ENCODE measurements around the gene EFR3B. TPM values are rescaled to one million over a fixed set of nuclear protein-coding genes. Genes with fewer than 3 reads are reported as not detected.
A peak's percentile ranks its signal among the peaks of the same experiment; 100 is the strongest.
"Not testable (repeated sequence)": the region's sequence is repeated elsewhere in the genome, so short reads cannot be mapped to it uniquely, and the experiment has no call there.

EFR3B gene
- polyA plus RNA-seq, 1 experiment, result 0.11 TPM

DNA sequence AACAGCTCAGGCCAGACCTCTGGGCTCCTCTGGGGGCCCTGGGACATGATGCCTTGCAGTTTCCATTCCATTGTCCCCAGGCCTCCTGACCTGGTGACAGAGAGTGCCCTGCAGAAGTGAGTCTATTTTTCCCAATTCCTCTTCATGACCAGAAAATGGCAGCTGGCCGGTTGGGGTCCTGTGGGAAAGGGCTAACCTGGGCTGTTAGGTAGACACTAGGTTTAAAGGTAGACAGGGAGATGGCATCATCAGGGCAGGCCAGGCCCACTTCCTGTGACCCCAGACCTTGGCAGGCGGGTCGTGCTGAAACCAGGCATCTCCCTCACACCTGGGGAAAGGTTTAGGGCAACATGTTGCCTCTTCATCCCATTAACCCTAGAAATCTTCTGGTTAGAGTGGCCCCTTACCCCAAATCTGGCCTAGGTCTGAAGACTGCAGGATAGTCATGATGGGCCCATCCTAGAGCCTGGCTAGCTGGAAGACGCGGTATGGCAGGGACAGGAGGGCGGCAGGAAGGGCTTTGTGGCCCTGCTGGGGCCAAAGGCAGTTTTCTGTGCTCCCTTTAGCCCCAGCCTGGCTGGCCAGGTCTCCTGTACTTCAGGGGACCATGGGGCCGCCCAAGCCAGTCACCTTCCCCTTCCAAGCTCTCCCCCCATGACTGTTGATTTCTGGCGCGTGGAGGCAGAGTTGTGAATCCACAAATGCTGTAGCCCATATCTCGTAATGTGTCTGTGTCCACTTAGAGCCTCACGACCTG lies 116.4 kb downstream of the EFR3B start:
- ChIA-PET POLR2A (no interaction called here), CTCF (no interaction called here)
- DNase-seq (ENCODE audit: low read depth), result no peak
- no peak overlapping the region for H3K4me3 ChIP-seq (ENCODE audit: low read depth, low read length)
- H3K36me3 ChIP-seq (ENCODE audit: control insufficient read depth, insufficient read depth, low read length), result no peaks in the 10 kb centered on the region
- TF ChIP-seq, protein P1, sequence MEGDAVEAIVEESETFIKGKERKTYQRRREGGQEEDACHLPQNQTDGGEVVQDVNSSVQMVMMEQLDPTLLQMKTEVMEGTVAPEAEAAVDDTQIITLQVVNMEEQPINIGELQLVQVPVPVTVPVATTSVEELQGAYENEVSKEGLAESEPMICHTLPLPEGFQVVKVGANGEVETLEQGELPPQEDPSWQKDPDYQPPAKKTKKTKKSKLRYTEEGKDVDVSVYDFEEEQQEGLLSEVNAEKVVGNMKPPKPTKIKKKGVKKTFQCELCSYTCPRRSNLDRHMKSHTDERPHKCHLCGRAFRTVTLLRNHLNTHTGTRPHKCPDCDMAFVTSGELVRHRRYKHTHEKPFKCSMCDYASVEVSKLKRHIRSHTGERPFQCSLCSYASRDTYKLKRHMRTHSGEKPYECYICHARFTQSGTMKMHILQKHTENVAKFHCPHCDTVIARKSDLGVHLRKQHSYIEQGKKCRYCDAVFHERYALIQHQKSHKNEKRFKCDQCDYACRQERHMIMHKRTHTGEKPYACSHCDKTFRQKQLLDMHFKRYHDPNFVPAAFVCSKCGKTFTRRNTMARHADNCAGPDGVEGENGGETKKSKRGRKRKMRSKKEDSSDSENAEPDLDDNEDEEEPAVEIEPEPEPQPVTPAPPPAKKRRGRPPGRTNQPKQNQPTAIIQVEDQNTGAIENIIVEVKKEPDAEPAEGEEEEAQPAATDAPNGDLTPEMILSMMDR (IDR thresholded peaks at IDR 0.05; ENCODE audit: insufficient read depth, low read depth, low read length), result no peak
- peaks cover 1% of the 10 kb centered on the region; the same call in 1 of the 2 replicates for H3K27me3 ChIP-seq (ENCODE audit: control insufficient read depth, insufficient read depth, low read length)

DNA sequence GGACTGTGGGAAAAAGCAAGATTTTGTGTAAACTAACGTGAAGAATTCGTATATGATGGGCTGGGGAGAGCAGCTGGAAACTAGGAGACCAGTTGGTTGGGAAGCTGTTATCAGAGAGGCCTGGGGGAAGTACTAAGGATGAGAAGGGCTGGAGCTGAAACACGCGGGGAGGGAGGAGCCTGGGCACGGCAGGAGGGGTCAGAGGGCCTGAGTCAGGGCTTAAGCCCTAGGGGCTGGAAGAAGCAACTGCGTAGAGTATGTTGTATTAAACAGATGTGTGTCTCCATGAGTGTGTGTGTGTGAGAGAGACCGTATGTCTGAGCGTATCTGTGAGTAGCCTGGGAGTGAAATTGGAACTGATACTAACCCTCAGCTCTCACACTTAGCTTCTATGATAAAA lies 118.1 kb downstream of the EFR3B start:
- DNase-seq (ENCODE audit: low read depth), result no peak
- CTCF ChIA-PET, result interaction anchor here (0.7 to 1.0 kb wide), 2 partner anchors 10 to 187 kb away, joined by 4 read pairs; no protein-coding TSS in a partner anchor
- POLR2A ChIA-PET, result no interaction called here
- TF ChIP-seq, protein P1 (IDR thresholded peaks at IDR 0.05; ENCODE audit: insufficient read depth, low read depth, low read length), result no peak
- no peak overlapping the region for H3K4me3 ChIP-seq (ENCODE audit: low read depth, low read length)
- H3K36me3 ChIP-seq (ENCODE audit: control insufficient read depth, insufficient read depth, low read length), result no peaks in the 10 kb centered on the region
- H3K27me3 ChIP-seq (ENCODE audit: control insufficient read depth, insufficient read depth, low read length), result peaks cover 9% of the 10 kb centered on the region

DNA sequence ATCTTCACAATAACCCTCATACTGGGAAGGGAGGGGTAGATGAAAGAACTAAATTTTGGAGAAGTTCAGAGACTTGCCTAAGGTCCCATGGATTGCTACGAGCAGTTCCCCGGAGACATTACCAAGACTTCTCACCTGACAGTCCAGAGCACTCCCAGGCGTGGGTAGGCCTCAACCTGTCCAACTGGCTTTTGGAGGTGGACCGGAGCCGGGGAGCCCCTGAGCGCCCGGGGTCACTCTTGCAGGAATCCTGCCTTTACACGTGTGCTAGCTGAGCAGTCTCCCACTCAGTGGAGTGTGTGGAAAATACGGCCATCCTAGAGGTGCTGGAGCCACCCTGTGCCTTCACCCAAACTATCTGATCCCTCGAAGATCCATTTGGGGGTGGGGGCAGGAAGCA lies 118.5 kb downstream of the EFR3B start:
- Histone ChIP-seq H3K4me3 (ENCODE audit: low read depth, low read length) (no peak overlapping the region), H3K27me3 (ENCODE audit: control insufficient read depth, insufficient read depth, low read length) (peaks cover 12% of the 10 kb centered on the region), H3K36me3 (ENCODE audit: control insufficient read depth, insufficient read depth, low read length) (no peaks in the 10 kb centered on the region)
- TF ChIP-seq, protein P1 (IDR thresholded peaks at IDR 0.05; ENCODE audit: insufficient read depth, low read depth, low read length), result no peak
- no peak for DNase-seq (ENCODE audit: low read depth)
- POLR2A ChIA-PET, result no interaction called here
- CTCF ChIA-PET, result interaction anchor here (0.7 to 1.0 kb wide), 2 partner anchors 10 to 187 kb away, joined by 4 read pairs; no protein-coding TSS in a partner anchor

DNA sequence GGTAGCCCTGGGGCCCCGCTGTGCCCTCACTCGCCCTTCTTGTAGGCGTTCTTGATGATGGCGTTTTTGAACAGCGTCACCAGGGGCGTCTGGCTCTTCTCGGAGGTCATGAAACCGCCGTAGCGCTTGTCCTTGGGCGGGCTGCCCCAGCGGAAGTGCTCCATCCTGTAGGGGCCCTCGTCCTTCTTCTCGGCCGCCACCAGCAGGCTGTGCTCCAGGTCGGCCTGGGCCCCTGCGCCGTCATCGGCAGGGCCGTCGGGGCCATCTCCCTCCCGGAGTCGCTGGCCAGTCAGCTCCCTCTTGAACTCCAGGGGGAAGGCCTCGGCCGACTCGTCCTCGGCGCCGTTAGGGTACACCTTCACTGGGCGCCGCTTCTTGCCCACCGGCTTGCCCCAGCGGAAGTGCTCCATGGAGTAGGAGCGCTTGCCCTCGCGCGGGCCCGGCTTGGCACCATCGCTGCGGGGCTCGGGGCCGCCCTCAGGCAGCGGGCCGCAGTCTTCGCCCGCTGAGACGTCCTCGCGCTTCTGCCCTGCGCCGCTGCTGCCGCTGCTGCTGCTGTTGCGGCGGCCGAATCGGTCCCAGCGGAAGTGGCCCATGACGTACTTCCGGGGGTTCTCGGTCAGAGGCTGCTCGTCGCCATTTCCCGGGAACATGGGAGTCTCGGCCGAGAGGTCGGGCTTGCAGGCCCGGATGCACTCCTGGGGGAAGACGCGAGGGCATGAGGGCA lies 119.3 kb downstream of the EFR3B start:
- peak overlapping the region; percentile 21; the same call in 1 of the 2 replicates for H3K4me3 ChIP-seq (ENCODE audit: low read depth, low read length)
- CTCF ChIA-PET, result no interaction called here
- peaks cover 18% of the 10 kb centered on the region for H3K27me3 ChIP-seq (ENCODE audit: control insufficient read depth, insufficient read depth, low read length)
- no peaks in the 10 kb centered on the region for H3K36me3 ChIP-seq (ENCODE audit: control insufficient read depth, insufficient read depth, low read length)
- POLR2A ChIA-PET, result no interaction called here
- TF ChIP-seq, protein P1 (IDR thresholded peaks at IDR 0.05; ENCODE audit: insufficient read depth, low read depth, low read length), result no peak
- no peak for DNase-seq (ENCODE audit: low read depth)

DNA sequence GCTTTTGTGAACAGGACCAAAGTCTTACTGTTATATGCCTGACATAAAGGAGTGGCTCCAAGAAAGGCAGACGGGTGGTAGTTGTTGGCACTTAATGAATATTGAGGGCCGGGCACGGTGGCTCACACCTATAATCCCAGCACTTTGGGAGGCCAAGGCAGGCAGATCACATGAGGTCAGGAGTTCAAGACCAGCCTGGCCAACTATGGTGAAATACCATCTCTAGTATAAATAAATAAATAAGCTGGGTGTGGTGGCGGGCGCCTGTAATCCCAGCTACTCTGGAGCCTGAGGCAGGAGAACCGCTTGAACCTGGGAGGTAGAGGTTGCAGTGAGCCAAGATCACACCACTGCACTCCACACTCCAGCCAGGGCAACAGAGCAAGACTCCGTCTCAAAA lies 120.2 kb downstream of the EFR3B start:
- H3K4me3 ChIP-seq (ENCODE audit: low read depth, low read length); POLR2A ChIA-PET; DNase-seq (ENCODE audit: low read depth); H3K36me3 ChIP-seq (ENCODE audit: control insufficient read depth, insufficient read depth, low read length): not testable (repeated sequence)
- peaks cover 19% of the 10 kb centered on the region for H3K27me3 ChIP-seq (ENCODE audit: control insufficient read depth, insufficient read depth, low read length)
- CTCF ChIA-PET, result interaction anchor here (1.5 kb wide), 1 partner anchor 187 kb away, joined by 5 read pairs; no protein-coding TSS in a partner anchor

Measured in BJ (cell line).